Activated T-cell treated with anti-CD3 and anti-CD28 coated beads, Interleukin-2, amount 50 U/mL, for 24 hours (primary cell): ENCODE results near the gene TFRC.
"Not testable (repeated sequence)": the region's sequence is repeated elsewhere in the genome, so short reads cannot be mapped to it uniquely, and the experiment has no call there.

ENCODE experiments used
- DNase-seq: peaks from one replicate; pipeline ENCODE4 v3.0.0-alpha.2; 2020
- H3K27ac Mint-ChIP-seq: 2 replicates; pipeline ENCODE4 v1.8.0; 2020; ENCODE audit warnings: mild to moderate bottlenecking, mixed read lengths
- H3K27me3 Mint-ChIP-seq: 2 replicates; pipeline ENCODE4 v1.8.0; 2020; ENCODE audit warnings: mixed read lengths
- H3K36me3 Mint-ChIP-seq: 2 replicates; pipeline ENCODE4 v1.8.0; 2020; ENCODE audit warnings: low read depth, mixed read lengths
- H3K4me1 Mint-ChIP-seq: 2 replicates; pipeline ENCODE4 v1.8.0; 2020; ENCODE audit warnings: low read depth, mixed read lengths
- H3K4me3 Mint-ChIP-seq: 2 replicates; pipeline ENCODE4 v1.8.0; 2020; ENCODE audit warnings: mild to moderate bottlenecking, moderate library complexity, mixed read lengths
- H3K9me3 Mint-ChIP-seq: 2 replicates; pipeline ENCODE4 v1.8.0; 2020; ENCODE audit warnings: mixed read lengths

TFRC gene

GRCh38 chr3:196048922-196049598 is 32.8 kb downstream of the TFRC start:
- H3K4me1 Mint-ChIP-seq = peaks cover 2% of the 10 kb centered on the region
- H3K27me3 Mint-ChIP-seq = no peaks in the 10 kb centered on the region
- DNase-seq = no peak
- peak overlapping the region; percentile 70 for H3K27ac Mint-ChIP-seq
- H3K4me3 Mint-ChIP-seq = no peak overlapping the region
- peaks cover 87% of the 10 kb centered on the region for H3K36me3 Mint-ChIP-seq
- H3K9me3 Mint-ChIP-seq = no peaks in the 10 kb centered on the region

GRCh38 chr3:196047391-196048030 is 34.4 kb downstream of the TFRC start:
- no peak overlapping the region for H3K4me3 Mint-ChIP-seq
- DNase-seq = no peak
- H3K9me3 Mint-ChIP-seq = peaks cover 4% of the 10 kb centered on the region
- no peak overlapping the region for H3K27ac Mint-ChIP-seq
- no peaks in the 10 kb centered on the region for H3K27me3 Mint-ChIP-seq
- H3K4me1 Mint-ChIP-seq = peaks cover 2% of the 10 kb centered on the region
- H3K36me3 Mint-ChIP-seq = peaks cover 84% of the 10 kb centered on the region

- Mint-ChIP-seq H3K9me3 (peaks cover 20% of the 10 kb centered on the region), H3K27me3 (no peaks in the 10 kb centered on the region), H3K4me1 (peaks cover 3% of the 10 kb centered on the region), H3K27ac (no peak overlapping the region), H3K36me3 (peaks cover 54% of the 10 kb centered on the region), H3K4me3 (no peak overlapping the region)
- no peak for DNase-seq
These were observed 37.4 kb downstream of the TFRC start for GRCh38 chr3:196044513-196044912.

- Mint-ChIP-seq H3K4me1 (peaks cover 9% of the 10 kb centered on the region), H3K9me3 (peaks cover 20% of the 10 kb centered on the region), H3K27ac (no peak overlapping the region), H3K4me3 (no peak overlapping the region), H3K36me3 (peaks cover 39% of the 10 kb centered on the region), H3K27me3 (no peaks in the 10 kb centered on the region)
- DNase-seq = no peak
These were observed 39.2 kb downstream of the TFRC start for GRCh38 chr3:196042673-196043072.

- H3K27ac Mint-ChIP-seq = no peak overlapping the region
- H3K36me3 Mint-ChIP-seq = peaks cover 14% of the 10 kb centered on the region
- DNase-seq = no peak
- H3K27me3 Mint-ChIP-seq = no peaks in the 10 kb centered on the region
- H3K9me3 Mint-ChIP-seq = peaks cover 25% of the 10 kb centered on the region
- H3K4me3 Mint-ChIP-seq = no peak overlapping the region
- peaks cover 10% of the 10 kb centered on the region for H3K4me1 Mint-ChIP-seq
These were observed 42.5 kb downstream of the TFRC start for GRCh38 chr3:196039359-196039758.

- H3K27ac Mint-ChIP-seq, H3K9me3 Mint-ChIP-seq, H3K4me3 Mint-ChIP-seq, H3K4me1 Mint-ChIP-seq, H3K36me3 Mint-ChIP-seq, DNase-seq: not testable (repeated sequence)
- H3K27me3 Mint-ChIP-seq = peaks cover 28% of the 10 kb centered on the region
These were observed 55.8 kb downstream of the TFRC start for GRCh38 chr3:196026059-196026458.

GRCh38 chr3:196024968-196025367 is 56.9 kb downstream of the TFRC start:
- Mint-ChIP-seq H3K36me3 (no peaks in the 10 kb centered on the region), H3K27ac (no peak overlapping the region), H3K27me3 (peaks cover 21% of the 10 kb centered on the region), H3K4me1 (no peaks in the 10 kb centered on the region), H3K4me3 (no peak overlapping the region), H3K9me3 (no peaks in the 10 kb centered on the region)
- no peak for DNase-seq

GRCh38 chr3:196023947-196024346 is 57.9 kb downstream of the TFRC start:
- H3K4me3 Mint-ChIP-seq = no peak overlapping the region

GRCh38 chr3:196022499-196022878 is 59.4 kb downstream of the TFRC start:
- H3K27ac Mint-ChIP-seq, DNase-seq, H3K4me1 Mint-ChIP-seq, H3K4me3 Mint-ChIP-seq, H3K36me3 Mint-ChIP-seq, H3K9me3 Mint-ChIP-seq: not testable (repeated sequence)
- peaks cover 22% of the 10 kb centered on the region for H3K27me3 Mint-ChIP-seq

More at GRCh38 chr3:196023947-196024346, 57.9 kb downstream of the TFRC start:
- no peaks in the 10 kb centered on the region for H3K9me3 Mint-ChIP-seq
- no peaks in the 10 kb centered on the region for H3K36me3 Mint-ChIP-seq
- peaks cover 6% of the 10 kb centered on the region for H3K4me1 Mint-ChIP-seq
- DNase-seq = no peak
- H3K27me3 Mint-ChIP-seq = peaks cover 19% of the 10 kb centered on the region
- H3K27ac Mint-ChIP-seq = no peak overlapping the region

- Mint-ChIP-seq H3K27me3 (peaks cover 12% of the 10 kb centered on the region), H3K9me3 (no peaks in the 10 kb centered on the region), H3K4me3 (no peak overlapping the region), H3K4me1 (peaks cover 8% of the 10 kb centered on the region), H3K27ac (no peak overlapping the region), H3K36me3 (no peaks in the 10 kb centered on the region)
- DNase-seq = no peak
These were observed 61.5 kb downstream of the TFRC start for GRCh38 chr3:196020373-196020772.

- H3K9me3 Mint-ChIP-seq, H3K27ac Mint-ChIP-seq, H3K36me3 Mint-ChIP-seq, H3K27me3 Mint-ChIP-seq, DNase-seq, H3K4me3 Mint-ChIP-seq, H3K4me1 Mint-ChIP-seq: not testable (repeated sequence)
These were observed 62.3 kb downstream of the TFRC start for GRCh38 chr3:196019576-196019975.

- not testable (repeated sequence) for H3K4me1 Mint-ChIP-seq, DNase-seq, H3K9me3 Mint-ChIP-seq
These were observed 63.7 kb downstream of the TFRC start for GRCh38 chr3:196018159-196018558.

GRCh38 chr3:196016485-196016884 is 65.4 kb downstream of the TFRC start:
- Mint-ChIP-seq H3K27ac (no peak overlapping the region), H3K9me3 (peaks cover 2% of the 10 kb centered on the region), H3K4me1 (peaks cover 8% of the 10 kb centered on the region), H3K27me3 (peaks cover 7% of the 10 kb centered on the region), H3K4me3 (no peak overlapping the region), H3K36me3 (no peaks in the 10 kb centered on the region)
- no peak for DNase-seq

More at GRCh38 chr3:196018159-196018558, 63.7 kb downstream of the TFRC start:
- not testable (repeated sequence) for H3K36me3 Mint-ChIP-seq, H3K27me3 Mint-ChIP-seq, H3K27ac Mint-ChIP-seq, H3K4me3 Mint-ChIP-seq

GRCh38 chr3:196016059-196016458 is 65.8 kb downstream of the TFRC start:
- Mint-ChIP-seq H3K36me3 (no peaks in the 10 kb centered on the region), H3K4me1 (peaks cover 8% of the 10 kb centered on the region), H3K9me3 (peaks cover 7% of the 10 kb centered on the region), H3K27me3 (peaks cover 4% of the 10 kb centered on the region), H3K4me3 (no peak overlapping the region), H3K27ac (no peak overlapping the region)
- DNase-seq = no peak

GRCh38 chr3:196013587-196014487 is 68.1 kb downstream of the TFRC start:
- H3K4me1 Mint-ChIP-seq = peaks cover 2% of the 10 kb centered on the region
- DNase-seq = no peak
- peaks cover 14% of the 10 kb centered on the region for H3K27me3 Mint-ChIP-seq
- no peak overlapping the region for H3K27ac Mint-ChIP-seq
- no peak overlapping the region for H3K4me3 Mint-ChIP-seq
- H3K36me3 Mint-ChIP-seq = no peaks in the 10 kb centered on the region
- H3K9me3 Mint-ChIP-seq = peaks cover 9% of the 10 kb centered on the region
